NCI-H1105 treated with DMSO at 0.1 percent for 48 hours (cell line): ENCODE data around the gene POLH.
A peak's percentile ranks its signal among the peaks of the same experiment; 100 is the strongest.
"Not testable (repeated sequence)": the region's sequence is repeated elsewhere in the genome, so short reads cannot be mapped to it uniquely, and the experiment has no call there.

ENCODE experiments used
- DNase-seq: peaks from one replicate; lab custom pipeline; 2025; lab: John Stamatoyannopoulos, UW

POLH gene

GRCh38 chr6:43575772-43576551, at the start of gene POLH, which contains the start of gene XPO5:
Gene POLH (plus strand): TSS chr6:43576185. CDS start chr6:43582320, 6,135 bp downstream.
Gene XPO5 (minus strand): TSS chr6:43576038. CDS start chr6:43575864, 174 bp downstream.
- DNase-seq = peak; percentile 91

- no peak for DNase-seq
Observed at GRCh38 chr6:43532201-43532600, 43.8 kb upstream of the POLH start.

DNA sequence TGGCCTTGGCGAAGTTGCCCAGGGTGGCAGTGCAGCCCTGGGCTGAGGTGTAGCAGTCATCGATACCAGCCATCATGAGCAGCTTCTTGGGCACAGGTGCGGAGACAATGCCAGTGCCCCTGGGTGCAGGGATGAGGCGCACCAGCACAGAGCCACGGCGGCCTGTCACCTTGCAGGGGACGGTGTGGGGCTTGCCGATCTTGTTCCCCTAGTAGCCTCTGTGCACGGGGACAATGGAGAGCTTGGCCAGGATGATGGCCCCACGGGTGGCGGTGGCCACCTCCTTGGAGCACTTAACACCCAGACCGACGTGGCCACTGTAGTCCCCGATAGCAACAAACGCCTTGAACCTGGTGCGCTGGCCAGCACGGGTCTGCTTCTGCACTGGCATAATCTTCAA, 37.0 kb upstream of the POLH start:
- DNase-seq = not testable (repeated sequence)

DNA sequence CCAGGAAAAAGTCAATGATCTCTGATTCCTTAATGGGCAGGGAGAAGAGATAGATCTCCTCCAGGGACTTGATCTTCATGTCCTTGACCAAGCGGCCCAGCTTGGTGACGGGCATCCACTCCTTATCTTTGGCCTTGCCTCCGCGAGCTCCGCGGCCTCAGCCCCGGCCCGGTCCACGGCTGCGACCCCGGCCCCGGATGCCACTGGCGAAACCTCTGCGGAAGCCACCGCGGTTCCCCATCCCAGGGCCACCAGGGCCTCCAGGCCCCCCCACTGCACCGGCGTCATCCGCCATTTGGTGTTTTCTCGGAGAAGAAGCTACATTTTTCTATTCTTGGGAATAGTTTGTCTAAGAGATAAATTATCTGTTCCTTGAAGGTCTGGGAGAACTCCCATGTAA, 36.6 kb upstream of the POLH start:
- DNase-seq = not testable (repeated sequence)

DNA sequence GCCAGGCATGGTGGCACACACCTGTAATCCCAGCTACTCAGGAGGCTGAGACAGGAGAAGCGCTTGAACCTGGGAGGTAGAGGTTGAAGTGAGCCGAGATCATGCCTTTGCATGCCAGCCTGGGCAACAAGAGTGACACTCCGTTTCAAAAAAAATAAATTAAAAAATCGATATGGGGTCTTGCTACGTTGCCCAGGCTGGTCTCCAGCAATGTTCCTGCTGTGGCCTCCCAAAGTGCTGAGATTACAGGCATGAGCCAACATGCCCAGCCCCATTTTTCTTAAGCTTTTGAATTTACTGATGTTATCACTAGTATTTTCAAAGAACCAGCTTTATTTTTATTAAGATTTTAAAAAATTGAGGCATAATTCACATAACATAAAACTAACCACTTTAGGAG, 35.5 kb upstream of the POLH start:
- DNase-seq = no peak

DNA sequence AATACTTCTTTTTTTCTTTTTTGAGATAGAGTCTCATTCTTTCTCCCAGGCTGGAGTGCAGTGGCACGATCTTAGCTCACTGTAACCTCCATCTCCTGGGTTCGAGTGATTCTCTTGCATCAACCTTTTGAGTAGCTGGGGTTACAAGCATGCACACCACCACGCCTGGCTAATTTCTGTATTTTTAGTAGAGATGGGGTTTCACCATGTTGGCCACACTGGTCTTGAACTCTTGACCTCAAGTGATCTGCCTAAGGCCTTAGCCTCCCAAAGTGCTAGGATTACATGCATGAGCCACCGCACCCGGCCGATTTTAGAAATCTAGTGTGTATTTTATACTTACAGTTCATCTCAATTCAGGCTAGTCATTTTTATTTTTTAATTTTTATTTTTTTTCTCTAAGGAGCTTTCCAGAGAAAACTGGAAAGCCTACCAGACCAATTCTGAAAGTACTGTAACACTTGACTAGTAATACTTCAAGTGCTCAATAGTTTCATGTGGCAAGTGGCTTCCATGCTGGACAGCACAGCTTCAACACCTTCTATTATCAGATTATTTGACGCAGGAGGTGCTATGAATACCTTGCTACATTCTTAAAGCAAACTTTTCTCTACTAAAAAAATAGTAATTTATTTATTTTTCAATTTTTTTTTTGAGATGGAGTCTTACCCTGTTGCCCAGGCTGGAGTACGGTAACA, 34.1 kb upstream of the POLH start:
- no peak for DNase-seq

- no peak for DNase-seq
Observed at GRCh38 chr6:43544461-43544860, 31.5 kb upstream of the POLH start.

GRCh38 chr6:43547222-43547621, 28.8 kb upstream of the POLH start:
- DNase-seq = no peak

- not testable (repeated sequence) for DNase-seq
Observed at GRCh38 chr6:43557620-43558019, 18.4 kb upstream of the POLH start.

DNA sequence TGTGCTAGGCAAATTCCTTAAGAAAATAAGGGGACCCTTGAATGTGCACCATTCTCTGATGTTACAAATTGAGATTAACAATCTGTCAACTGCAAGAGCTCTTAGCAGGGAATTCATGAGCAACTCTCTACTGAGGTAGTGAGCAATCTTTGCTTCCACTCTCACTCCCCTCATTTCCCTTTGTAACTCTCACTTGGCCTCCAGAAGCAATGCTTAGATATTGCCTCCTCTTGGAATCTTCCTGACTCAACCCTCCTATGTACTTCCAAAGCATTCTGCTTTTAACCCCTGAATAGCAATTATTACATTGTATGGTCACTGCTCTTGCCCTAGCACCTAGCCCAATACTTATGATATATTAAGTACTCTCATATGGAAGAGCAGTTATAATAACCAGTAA, 16.7 kb upstream of the POLH start:
- no peak for DNase-seq

DNA sequence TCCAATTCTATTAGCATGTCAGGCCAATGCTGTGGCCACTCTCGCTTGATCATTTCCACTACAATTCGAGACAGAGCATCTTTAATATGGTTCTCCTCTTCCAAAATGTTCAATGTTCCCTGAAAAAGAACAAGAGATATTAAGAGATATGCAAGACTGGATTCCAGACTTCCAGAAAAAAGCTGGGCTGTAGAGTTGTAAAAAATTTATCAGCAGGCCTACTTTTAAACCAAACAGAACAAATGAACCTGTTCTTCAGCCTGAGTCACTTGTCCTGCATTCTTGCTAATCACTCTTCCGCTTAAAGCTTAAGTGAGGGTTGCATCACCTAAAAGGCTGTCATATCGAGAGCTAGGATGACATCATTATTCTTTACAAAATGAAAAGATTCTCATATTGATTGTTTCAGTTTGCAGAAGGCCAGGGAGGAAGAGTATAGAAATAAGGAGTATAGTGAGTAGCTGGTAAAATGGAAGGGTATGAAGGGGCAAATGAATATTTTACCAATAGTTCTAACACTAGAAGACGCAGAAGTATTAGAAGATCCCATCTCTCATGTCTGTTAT, 5.0 kb upstream of the POLH start:
- no peak for DNase-seq

DNA sequence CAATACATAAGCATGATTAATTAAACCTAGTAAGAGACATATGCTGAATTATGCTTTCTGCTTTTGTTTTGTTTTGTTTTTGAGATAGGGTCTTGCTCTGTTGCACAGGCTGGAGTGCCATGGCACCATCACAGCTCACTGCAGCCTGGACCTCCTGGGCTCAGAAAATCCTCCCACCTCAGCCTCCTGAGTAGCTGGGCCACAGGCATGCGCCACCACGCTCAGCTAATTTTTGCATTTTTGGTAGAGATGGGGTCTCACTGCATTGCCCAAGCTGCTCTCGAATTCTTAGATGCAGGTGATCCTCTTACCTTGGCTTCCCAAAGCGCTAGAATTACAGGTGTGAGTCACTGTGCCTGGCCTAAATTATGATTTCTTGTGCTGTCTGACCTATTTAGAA, 4.0 kb upstream of the POLH start:
- no peak for DNase-seq

GRCh38 chr6:43575105-43575771, 747 bp upstream of the POLH start:
- peak; percentile 32 for DNase-seq

DNA sequence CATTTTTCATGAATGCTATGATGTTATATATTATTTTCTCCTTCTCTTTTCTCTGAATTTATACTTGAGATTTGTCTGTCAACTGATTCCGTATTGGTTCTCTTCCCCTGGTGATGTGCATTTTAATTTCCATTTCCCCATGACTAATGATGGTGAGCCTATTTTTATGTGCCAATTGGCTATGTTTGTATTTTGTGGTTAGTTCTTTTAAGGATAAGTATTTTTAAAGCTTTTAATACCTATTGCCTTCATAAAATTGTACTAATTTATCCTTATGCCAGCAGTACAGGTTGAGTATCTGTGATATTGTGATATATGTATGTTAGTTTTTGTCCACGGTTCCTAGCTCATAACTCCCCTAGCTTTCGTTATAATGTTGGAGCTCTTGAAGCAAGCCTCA, 2.8 kb downstream of the POLH start:
- DNase-seq = no peak

GRCh38 chr6:43579171-43579570, 3.2 kb downstream of the POLH start:
- no peak for DNase-seq

DNA sequence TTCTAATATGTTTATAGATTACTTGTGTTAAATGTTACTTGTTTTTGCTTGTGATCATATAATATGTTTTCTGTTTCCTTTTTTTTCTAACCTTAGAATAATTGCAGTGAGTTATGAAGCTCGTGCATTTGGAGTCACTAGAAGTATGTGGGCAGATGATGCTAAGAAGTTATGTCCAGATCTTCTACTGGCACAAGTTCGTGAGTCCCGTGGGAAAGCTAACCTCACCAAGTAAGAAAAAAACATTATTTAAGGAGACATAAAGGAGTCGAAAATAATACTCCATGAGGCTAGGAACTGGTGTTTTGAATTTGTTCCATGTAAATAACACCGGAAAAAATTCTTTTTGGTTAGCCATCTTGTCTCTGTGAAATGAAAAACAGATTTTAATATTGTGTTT, 6.9 kb downstream of the POLH start:
- DNase-seq = no peak

DNA sequence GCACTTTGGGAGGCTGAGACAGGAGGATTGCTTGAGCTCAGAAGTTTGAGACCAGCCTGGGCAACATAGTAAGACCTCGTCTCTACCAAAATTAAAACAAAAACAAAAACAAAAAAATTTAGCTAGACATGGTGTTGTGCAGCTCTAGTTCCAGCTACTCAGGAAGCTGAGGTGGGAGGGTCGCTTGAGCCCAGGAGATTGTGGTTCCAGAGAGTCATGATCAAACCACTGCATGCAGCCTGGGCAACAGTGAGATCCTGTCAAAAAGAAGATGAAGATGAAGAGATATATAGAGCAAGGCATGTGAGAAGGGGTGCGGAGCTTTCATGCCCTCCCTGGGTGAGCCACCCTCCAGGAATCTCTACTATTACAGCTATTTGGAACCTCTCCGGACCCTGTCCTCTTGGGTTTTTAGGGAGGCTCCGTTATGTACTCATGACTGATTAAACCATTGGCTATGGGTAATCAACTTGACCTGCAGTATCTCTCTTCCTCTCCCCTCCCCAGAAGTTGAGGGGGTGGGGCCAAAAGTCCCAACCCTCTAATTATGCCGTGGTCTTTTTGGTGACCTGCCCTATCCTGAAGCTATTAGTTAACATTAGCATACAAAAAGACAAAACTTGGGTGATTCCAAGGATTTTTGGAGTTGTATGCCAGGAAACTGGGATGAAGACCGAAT, 9.0 kb downstream of the POLH start:
- no peak for DNase-seq

- DNase-seq = no peak
Observed at GRCh38 chr6:43588194-43588593, 12.2 kb downstream of the POLH start.

DNA sequence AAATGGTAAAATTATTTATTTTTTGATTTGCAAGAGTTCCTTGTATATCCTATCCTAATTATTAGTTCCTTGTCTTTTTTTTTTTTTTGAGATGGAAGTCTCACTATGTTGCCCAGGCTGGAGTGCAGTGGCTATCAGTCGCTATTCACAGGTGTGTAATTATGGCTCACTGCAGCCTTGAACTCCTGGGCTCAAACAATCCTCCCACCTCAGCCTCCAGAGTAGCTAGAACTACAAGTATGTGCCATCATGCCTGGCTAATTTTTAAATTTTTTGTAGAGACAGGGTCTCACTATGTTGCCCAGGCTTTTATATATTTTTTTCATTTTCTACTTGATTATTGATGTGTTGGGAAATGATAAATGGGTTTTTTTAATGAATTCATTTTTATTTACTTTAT, 13.6 kb downstream of the POLH start:
- DNase-seq = not testable (repeated sequence)

- no peak for DNase-seq
Observed at GRCh38 chr6:43593938-43594337, 18.0 kb downstream of the POLH start.

DNA sequence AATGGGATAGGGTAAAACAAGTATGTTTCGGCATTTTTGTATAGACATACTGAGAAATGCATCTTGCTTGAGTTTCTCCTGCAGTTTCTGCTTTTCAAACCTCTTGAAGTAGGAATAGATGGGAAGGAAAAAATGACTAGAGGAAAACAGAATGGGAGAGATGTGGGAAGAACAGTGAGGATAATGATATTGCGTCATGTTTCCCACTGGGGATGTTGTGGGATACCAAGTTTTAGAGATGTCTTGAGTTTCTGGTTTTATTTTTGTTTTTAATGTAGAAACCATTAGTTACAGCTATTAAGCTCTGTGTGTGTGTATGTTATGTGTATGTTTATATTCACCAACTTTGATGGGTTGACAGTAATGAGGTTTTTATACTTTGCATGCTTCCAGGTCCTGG, 24.6 kb downstream of the POLH start:
- DNase-seq = no peak

GRCh38 chr6:43604174-43604573, 28.2 kb downstream of the POLH start:
- DNase-seq = no peak
